ENCODE measurements around the gene ANKRD44.

The ANKRD44 gene

DNA sequence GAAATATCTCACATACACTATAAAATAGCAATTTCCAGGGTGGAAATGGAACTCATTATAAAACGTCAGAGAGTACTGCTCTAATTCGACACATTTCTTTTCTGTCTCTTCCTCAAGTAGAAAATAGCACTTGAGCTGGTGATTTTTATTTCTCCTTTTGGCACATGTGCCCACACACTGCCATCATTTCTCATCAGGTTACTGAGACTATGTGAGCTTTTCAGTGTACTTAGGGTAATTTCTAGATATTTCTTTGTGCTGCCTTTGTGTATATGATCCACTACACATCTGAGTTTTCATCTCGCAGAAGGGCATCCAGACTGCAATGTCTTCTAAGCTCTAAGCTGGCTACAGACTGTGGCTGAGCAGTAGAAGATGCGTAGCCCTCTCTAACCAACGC lies 321.9 kb downstream of the ANKRD44 start:
- peak; percentile 48 for DNase-seq (ENCODE audit: low read depth)
- peak overlapping the region; percentile 47 for H3K4me3 ChIP-seq (ENCODE audit: low read depth, low read length)
- TF ChIP-seq, protein P1, sequence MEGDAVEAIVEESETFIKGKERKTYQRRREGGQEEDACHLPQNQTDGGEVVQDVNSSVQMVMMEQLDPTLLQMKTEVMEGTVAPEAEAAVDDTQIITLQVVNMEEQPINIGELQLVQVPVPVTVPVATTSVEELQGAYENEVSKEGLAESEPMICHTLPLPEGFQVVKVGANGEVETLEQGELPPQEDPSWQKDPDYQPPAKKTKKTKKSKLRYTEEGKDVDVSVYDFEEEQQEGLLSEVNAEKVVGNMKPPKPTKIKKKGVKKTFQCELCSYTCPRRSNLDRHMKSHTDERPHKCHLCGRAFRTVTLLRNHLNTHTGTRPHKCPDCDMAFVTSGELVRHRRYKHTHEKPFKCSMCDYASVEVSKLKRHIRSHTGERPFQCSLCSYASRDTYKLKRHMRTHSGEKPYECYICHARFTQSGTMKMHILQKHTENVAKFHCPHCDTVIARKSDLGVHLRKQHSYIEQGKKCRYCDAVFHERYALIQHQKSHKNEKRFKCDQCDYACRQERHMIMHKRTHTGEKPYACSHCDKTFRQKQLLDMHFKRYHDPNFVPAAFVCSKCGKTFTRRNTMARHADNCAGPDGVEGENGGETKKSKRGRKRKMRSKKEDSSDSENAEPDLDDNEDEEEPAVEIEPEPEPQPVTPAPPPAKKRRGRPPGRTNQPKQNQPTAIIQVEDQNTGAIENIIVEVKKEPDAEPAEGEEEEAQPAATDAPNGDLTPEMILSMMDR (IDR thresholded peaks at IDR 0.05; ENCODE audit: low read depth, low read length): no peak
- TF ChIP-seq, protein P2, sequence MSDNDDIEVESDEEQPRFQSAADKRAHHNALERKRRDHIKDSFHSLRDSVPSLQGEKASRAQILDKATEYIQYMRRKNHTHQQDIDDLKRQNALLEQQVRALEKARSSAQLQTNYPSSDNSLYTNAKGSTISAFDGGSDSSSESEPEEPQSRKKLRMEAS (IDR thresholded peaks at IDR 0.05; ENCODE audit: low read depth, low read length): peak; percentile 50; the same call in 1 of the 2 replicates

DNA sequence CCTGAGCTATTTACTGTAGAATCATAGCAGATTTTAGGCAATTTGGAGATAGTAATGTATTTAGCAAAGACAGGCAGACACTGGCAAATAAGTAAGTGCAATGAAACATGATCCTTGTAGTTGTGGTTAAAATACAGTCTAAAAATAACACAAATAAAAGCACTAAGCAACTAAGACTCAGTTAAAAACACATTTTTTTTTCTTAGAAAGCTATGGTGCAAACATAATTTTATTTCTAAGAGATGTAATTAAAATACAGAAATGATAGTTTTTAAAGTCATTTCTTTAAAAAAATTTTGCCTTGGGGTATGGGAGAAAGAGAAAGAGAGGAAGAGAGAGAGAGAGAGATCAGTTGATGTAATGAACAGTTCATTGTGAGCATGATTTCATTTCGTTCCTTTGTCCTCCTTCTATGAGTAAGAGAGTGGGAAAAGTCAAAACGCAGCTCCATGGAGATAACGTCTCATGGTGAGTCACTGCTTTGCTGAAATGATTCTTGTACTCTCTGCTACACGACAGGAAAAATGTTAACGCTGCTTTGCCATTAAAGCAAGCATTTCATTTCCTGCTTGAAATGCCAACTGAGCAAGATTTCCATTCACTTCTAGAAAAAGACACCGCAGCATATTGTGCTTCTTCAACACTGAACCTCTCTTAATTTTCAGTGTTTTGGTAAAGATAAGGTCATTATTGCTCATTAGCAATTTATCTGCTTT lies 322.8 kb downstream of the ANKRD44 start:
- TF ChIP-seq POLR2A (IDR thresholded peaks at IDR 0.05; ENCODE audit: extremely low read depth, insufficient read length) (peak; percentile 52), MYC (IDR thresholded peaks at IDR 0.05; ENCODE audit: low read depth, low read length) (peak; percentile 57; the same call in 1 of the 2 replicates)
- TF ChIP-seq, protein P1 (IDR thresholded peaks at IDR 0.05; ENCODE audit: low read depth, low read length): no peak
- TF ChIP-seq, protein P2 (IDR thresholded peaks at IDR 0.05; ENCODE audit: low read depth, low read length): peak; percentile 57
- peak overlapping the region; percentile 47 for H3K4me3 ChIP-seq (ENCODE audit: low read depth, low read length)
- DNase-seq (ENCODE audit: low read depth): peak; percentile 97

DNA sequence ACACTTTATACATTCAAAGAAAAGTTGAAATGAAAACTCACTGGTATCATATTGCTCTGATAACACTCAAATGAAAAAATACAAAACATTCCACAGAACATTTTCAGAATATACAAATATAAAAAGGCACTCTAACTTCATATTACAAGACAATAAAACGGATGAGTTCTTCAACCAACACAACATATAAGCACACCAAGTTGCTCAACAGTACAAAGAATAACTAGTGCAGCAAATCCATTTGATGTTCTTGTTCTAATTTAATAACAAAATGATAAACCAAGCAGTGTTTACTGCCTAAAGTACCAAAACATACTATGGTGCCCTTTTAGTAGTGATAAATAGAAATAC lies 323.3 kb downstream of the ANKRD44 start:
- H3K4me3 ChIP-seq (ENCODE audit: low read depth, low read length): peak overlapping the region; percentile 47
- TF ChIP-seq POLR2A (IDR thresholded peaks at IDR 0.05; ENCODE audit: extremely low read depth, insufficient read length): no peak
- TF ChIP-seq, protein P1 (IDR thresholded peaks at IDR 0.05; ENCODE audit: low read depth, low read length): no peak
- TF ChIP-seq, protein P2 (IDR thresholded peaks at IDR 0.05; ENCODE audit: low read depth, low read length): no peak
- TF ChIP-seq MYC (IDR thresholded peaks at IDR 0.05; ENCODE audit: low read depth, low read length): no peak
- DNase-seq (ENCODE audit: low read depth): no peak

DNA sequence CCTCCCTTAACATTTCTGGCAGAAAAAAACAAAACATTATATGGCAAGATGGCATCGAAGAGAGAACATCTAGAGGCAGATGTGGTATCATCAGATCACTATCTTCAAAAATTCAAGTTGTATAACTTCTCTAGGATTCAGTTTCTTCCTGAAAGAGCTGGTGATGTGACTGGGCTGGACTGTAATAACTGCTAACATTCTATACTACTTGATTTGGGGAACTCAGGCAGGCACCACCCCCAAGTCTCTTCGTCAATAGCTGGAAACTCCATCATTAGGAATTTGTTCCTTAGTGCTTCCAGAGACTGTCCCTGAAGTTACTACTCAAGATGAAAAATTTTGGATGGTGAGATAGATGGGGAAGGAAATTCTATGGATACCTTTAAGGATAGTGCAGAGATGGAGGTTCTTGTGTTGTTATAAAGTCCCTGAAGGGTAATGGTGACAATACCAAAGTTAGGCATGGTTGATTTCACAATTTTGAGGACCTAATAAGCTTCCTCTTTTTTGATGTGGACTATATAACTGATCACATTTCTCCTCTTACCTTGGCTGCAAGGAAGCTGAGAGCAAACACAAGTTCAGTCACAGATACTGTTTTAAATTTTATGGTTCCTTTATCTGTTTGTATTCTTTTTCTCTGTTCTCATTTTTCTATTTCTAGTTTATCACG lies 324.9 kb downstream of the ANKRD44 start:
- peak; percentile 84 for DNase-seq (ENCODE audit: low read depth)
- no peak overlapping the region for H3K4me3 ChIP-seq (ENCODE audit: low read depth, low read length)
- TF ChIP-seq, protein P2 (IDR thresholded peaks at IDR 0.05; ENCODE audit: low read depth, low read length): peak; percentile 45; the same call in 1 of the 2 replicates
- TF ChIP-seq POLR2A (IDR thresholded peaks at IDR 0.05; ENCODE audit: extremely low read depth, insufficient read length) (no peak), MYC (IDR thresholded peaks at IDR 0.05; ENCODE audit: low read depth, low read length) (peak; percentile 64)
- TF ChIP-seq, protein P1 (IDR thresholded peaks at IDR 0.05; ENCODE audit: low read depth, low read length): no peak

DNA sequence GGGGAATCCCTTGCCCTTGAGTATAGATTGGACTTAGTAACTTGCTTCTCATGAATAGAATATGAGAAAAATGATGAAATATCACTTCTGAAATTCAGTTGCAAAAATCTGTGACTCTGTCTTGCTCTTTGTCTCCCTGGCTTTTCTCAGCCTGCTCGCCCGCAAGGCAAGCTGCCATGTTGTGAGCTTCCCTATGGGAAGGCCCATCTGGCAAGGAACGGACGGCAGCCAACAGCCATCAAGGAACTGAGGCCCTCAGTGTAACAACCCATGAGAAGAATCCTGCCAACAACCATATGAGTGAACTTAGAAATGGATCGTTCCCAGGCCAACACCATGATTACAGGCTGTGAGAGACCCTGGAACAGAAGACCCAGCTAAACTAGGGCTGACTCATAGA lies 325.7 kb downstream of the ANKRD44 start:
- TF ChIP-seq, protein P2 (IDR thresholded peaks at IDR 0.05; ENCODE audit: low read depth, low read length): no peak
- TF ChIP-seq, protein P1 (IDR thresholded peaks at IDR 0.05; ENCODE audit: low read depth, low read length): no peak
- no peak for TF ChIP-seq MYC (IDR thresholded peaks at IDR 0.05; ENCODE audit: low read depth, low read length)
- no peak for TF ChIP-seq POLR2A (IDR thresholded peaks at IDR 0.05; ENCODE audit: extremely low read depth, insufficient read length)
- no peak overlapping the region for H3K4me3 ChIP-seq (ENCODE audit: low read depth, low read length)
- DNase-seq (ENCODE audit: low read depth): no peak

All from NB4 (cell line).